OCI-LY1 (cell line): ENCODE data around the gene CD163L1.

ENCODE experiments used
- CTCF ChIP-seq: fragments of 200-600 bp; sonication (generic), shearing (Covaris generic); IDR thresholded peaks from 2 replicates; pipeline ENCODE4 v1.5.1; 2017; ENCODE audit warnings: mild to moderate bottlenecking, antibody characterized with exemption, low read length, moderate library complexity, mixed read lengths
- EZH2 ChIP-seq: fragments of 200-600 bp; sonication (generic), shearing (Covaris generic); IDR thresholded peaks from 2 replicates; pipeline ENCODE4 v1.8.0; 2017; ENCODE audit warnings: borderline replicate concordance, mixed run types, mild to moderate bottlenecking, antibody characterized with exemption, low read length, moderate library complexity, mixed read lengths

- TF ChIP-seq CTCF = peak; percentile 68
- TF ChIP-seq EZH2 = no peak
These were observed 69.4 kb downstream of the CD163L1 start for GRCh38 chr12:7374423-7375144.
